ENCODE results near the gene CENATAC. TPM values are rescaled to one million over a fixed set of nuclear protein-coding genes. Genes with fewer than 3 reads are reported as not detected.

Gene CENATAC
- total RNA-seq, 2 donors from 2014 or later: 11.9 to 19.0 TPM

GRCh38 chr11:119021631-119022030, 23.7 kb downstream of the CENATAC start:
- intact Hi-C loops (cut with DNase I): no loop called here
- Histone ChIP-seq H3K27ac (peak overlapping the region; percentile 33), H3K9ac (ENCODE audit: low read depth in 2 of 2, low read length in 2 of 2) (no peak overlapping the region), H3K4me1 (peaks cover 16% of the 10 kb centered on the region), H3K4me3 (no peak overlapping the region), H3K27me3 (no peaks in the 10 kb centered on the region), H3K9me3 (no peaks in the 10 kb centered on the region), H3K36me3 (no peaks in the 10 kb centered on the region)
- DNase-seq: peak; percentile 38
- no peak for TF ChIP-seq CTCF (IDR thresholded peaks at IDR 0.05)

GRCh38 chr11:119023741-119024140, 25.8 kb downstream of the CENATAC start:
- no peak for DNase-seq
- Histone ChIP-seq H3K4me1 (peaks cover 11% of the 10 kb centered on the region), H3K9me3 (no peaks in the 10 kb centered on the region), H3K4me3 (no peak overlapping the region), H3K36me3 (no peaks in the 10 kb centered on the region), H3K9ac (ENCODE audit: low read depth in 2 of 2, low read length in 2 of 2) (no peak overlapping the region), H3K27ac (no peak overlapping the region), H3K27me3 (no peaks in the 10 kb centered on the region)
- intact Hi-C loops (cut with DNase I): no loop called here
- no peak for TF ChIP-seq CTCF (IDR thresholded peaks at IDR 0.05)

GRCh38 chr11:119024430-119025098, 26.6 kb downstream of the CENATAC start:
- intact Hi-C loops (cut with DNase I): no loop called here
- Histone ChIP-seq H3K9ac (ENCODE audit: low read depth in 2 of 2, low read length in 2 of 2) (no peak overlapping the region), H3K27me3 (no peaks in the 10 kb centered on the region), H3K4me1 (peaks cover 11% of the 10 kb centered on the region), H3K27ac (no peak overlapping the region), H3K9me3 (no peaks in the 10 kb centered on the region), H3K4me3 (no peak overlapping the region), H3K36me3 (no peaks in the 10 kb centered on the region)
- no peak for TF ChIP-seq CTCF (IDR thresholded peaks at IDR 0.05)
- DNase-seq: no peak

- H3K36me3 ChIP-seq: no peaks in the 10 kb centered on the region
- peaks cover 7% of the 10 kb centered on the region for H3K4me1 ChIP-seq
- no peaks in the 10 kb centered on the region for H3K27me3 ChIP-seq
- H3K9me3 ChIP-seq: no peaks in the 10 kb centered on the region
- H3K4me3 ChIP-seq: no peak overlapping the region
- intact Hi-C loops (cut with DNase I): no loop called here
- H3K9ac ChIP-seq (ENCODE audit: low read depth in 2 of 2, low read length in 2 of 2): no peak overlapping the region
- H3K27ac ChIP-seq: no peak overlapping the region
- DNase-seq: no peak
- TF ChIP-seq CTCF (IDR thresholded peaks at IDR 0.05): no peak
These were observed 27.1 kb downstream of the CENATAC start for GRCh38 chr11:119025099-119025473.

GRCh38 chr11:119025541-119025940, 27.6 kb downstream of the CENATAC start:
- H3K4me3 ChIP-seq: no peak overlapping the region
- H3K36me3 ChIP-seq: no peaks in the 10 kb centered on the region
- TF ChIP-seq CTCF (IDR thresholded peaks at IDR 0.05): no peak
- H3K27me3 ChIP-seq: no peaks in the 10 kb centered on the region
- no peak for DNase-seq
- H3K4me1 ChIP-seq: peaks cover 5% of the 10 kb centered on the region
- no peaks in the 10 kb centered on the region for H3K9me3 ChIP-seq
- intact Hi-C loops (cut with DNase I): no loop called here
- H3K9ac ChIP-seq (ENCODE audit: low read depth in 2 of 2, low read length in 2 of 2): no peak overlapping the region
- no peak overlapping the region for H3K27ac ChIP-seq

Measured in colonic mucosa (tissue), 4 donors.